Uterus (tissue), 4 donors: ENCODE results near the gene PAK1IP1. TPM values are rescaled to one million over a fixed set of nuclear protein-coding genes. Genes with fewer than 3 reads are reported as not detected.
"Not testable (repeated sequence)": the region's sequence is repeated elsewhere in the genome, so short reads cannot be mapped to it uniquely, and the experiment has no call there.

ENCODE experiments used
- DNase-seq, 2 donors: peaks; one replicate each; pipeline ENCODE4 v3.0.0-alpha.2; 2019 to 2020
- H3K27ac ChIP-seq, 2 donors: fragments of 200-600 bp; sonication (generic); 1 replicate in 1 of 2; 2 replicates in 1 of 2; pipeline ENCODE4 v1.5.1; 2016 to 2018
- H3K27me3 ChIP-seq, 2 donors: fragments of 200-600 bp; sonication (generic); one replicate each; pipeline ENCODE4 v1.5.1; 2018 to 2019; ENCODE audit warnings: control low read depth in 1 of 2
- H3K36me3 ChIP-seq, 2 donors: fragments of 200-600 bp; sonication (generic); one replicate each; pipeline ENCODE4 v1.5.1; 2019; ENCODE audit warnings: control low read depth in 1 of 2
- H3K4me1 ChIP-seq, 2 donors: fragments of 200-600 bp; sonication (generic); one replicate each; pipeline ENCODE4 v1.5.1; 2018 to 2019; ENCODE audit warnings: control low read depth in 1 of 2
- H3K4me3 ChIP-seq, 2 donors: fragments of 200-600 bp; sonication (generic); 1 replicate in 1 of 2; 2 replicates in 1 of 2; pipeline ENCODE4 v1.5.1; 2018 to 2019; ENCODE audit warnings: mild to moderate bottlenecking in 1 of 2
- H3K9me3 ChIP-seq, 2 donors: fragments of 200-600 bp; sonication (generic); one replicate each; pipeline ENCODE4 v1.5.1; 2019; ENCODE audit warnings: control low read depth in 1 of 2
- POLR2A ChIP-seq, 2 donors: fragments of 450-650 bp; IDR thresholded peaks; one replicate each; pipeline ENCODE4 v1.6.1; 2016; ENCODE audit warnings: antibody characterized with exemption in 2 of 2, mild to moderate bottlenecking in 1 of 2, moderate library complexity in 1 of 2
- intact Hi-C: fragments of 100-400 bp; cut with DNase I; formaldehyde crosslinking; loops from one replicate; pipeline ENCODE4 v1.15.1; 2023; ENCODE audit warnings: low total_unique reads
- total RNA-seq, 4 donors: library from RNA; depleted of rRNA in 3 of 4; stranded (reverse); fragments of >200 nt in 3 of 4; gene quantifications; one replicate each; pipeline versions ENCODE4 v1.1.0 to v1.2.4, GENCODE V29; 2014 to 2023
- TF ChIP-seq, protein P1 (sequence below), 4 experiments: fragments of 200-600 bp in 2 of 4; fragments of 450-650 bp in 2 of 4; sonication (generic) in 2 of 4; IDR thresholded peaks; one replicate each; pipeline ENCODE4 v1.5.1; 2016 to 2019; ENCODE audit warnings: antibody characterized with exemption in 4 of 4, mild to moderate bottlenecking in 2 of 4, moderate library complexity in 1 of 4
- donor health status: DM: yes; HTN: yes; CAD: no.

PAK1IP1 gene, protein sequence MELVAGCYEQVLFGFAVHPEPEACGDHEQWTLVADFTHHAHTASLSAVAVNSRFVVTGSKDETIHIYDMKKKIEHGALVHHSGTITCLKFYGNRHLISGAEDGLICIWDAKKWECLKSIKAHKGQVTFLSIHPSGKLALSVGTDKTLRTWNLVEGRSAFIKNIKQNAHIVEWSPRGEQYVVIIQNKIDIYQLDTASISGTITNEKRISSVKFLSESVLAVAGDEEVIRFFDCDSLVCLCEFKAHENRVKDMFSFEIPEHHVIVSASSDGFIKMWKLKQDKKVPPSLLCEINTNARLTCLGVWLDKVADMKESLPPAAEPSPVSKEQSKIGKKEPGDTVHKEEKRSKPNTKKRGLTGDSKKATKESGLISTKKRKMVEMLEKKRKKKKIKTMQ
- 10 to 100 TPM; 14.2 to 34.1 (median 18.8) TPM for total RNA-seq

DNA sequence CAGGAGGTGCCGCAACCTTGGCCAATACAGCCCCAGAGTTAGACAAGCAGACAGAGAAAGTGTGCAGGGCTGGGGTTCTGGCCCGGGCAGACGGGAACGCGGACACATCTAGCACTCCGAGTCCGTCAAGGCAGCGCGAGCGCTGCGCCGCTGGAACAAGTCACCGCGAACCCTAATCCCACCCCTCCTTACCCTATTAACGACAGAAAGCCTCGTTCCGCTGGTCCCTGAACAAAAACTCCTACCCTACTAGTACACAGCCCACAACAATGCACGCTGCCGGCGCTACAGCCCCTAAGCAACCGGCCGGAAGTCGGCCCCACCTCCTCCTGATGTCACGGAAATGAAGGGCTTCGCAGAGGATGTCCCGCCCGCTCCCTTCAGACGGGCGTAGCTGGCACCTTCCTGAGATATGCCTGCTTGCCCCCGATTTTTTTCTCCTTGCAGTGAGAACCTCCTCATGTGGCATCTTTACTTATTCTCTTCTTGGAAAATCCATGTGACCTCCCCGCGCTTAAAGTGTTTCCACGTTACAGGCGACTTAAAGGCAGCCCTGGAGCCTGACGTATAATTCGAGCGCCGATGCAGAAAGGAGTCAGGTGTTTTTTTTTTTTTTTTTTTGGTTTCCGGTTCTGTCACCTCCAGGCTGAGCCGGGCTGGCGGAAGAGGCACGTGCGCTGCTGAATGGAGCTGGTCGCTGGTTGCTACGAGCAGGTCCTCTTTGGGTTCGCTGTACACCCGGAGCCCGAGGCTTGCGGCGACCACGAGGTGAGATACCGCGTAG is at the start of gene PAK1IP1, which contains the start of gene C6orf52:
PAK1IP1 (plus strand) TSS at position 671 of the 784 bp plus-strand sequence; CDS start at position 685, 14 bp downstream.
C6orf52 (minus strand) TSS at position 315 of the 784 bp plus-strand sequence. CDS start 7,066 bp downstream, outside the sequence.
- TF ChIP-seq, protein P1, sequence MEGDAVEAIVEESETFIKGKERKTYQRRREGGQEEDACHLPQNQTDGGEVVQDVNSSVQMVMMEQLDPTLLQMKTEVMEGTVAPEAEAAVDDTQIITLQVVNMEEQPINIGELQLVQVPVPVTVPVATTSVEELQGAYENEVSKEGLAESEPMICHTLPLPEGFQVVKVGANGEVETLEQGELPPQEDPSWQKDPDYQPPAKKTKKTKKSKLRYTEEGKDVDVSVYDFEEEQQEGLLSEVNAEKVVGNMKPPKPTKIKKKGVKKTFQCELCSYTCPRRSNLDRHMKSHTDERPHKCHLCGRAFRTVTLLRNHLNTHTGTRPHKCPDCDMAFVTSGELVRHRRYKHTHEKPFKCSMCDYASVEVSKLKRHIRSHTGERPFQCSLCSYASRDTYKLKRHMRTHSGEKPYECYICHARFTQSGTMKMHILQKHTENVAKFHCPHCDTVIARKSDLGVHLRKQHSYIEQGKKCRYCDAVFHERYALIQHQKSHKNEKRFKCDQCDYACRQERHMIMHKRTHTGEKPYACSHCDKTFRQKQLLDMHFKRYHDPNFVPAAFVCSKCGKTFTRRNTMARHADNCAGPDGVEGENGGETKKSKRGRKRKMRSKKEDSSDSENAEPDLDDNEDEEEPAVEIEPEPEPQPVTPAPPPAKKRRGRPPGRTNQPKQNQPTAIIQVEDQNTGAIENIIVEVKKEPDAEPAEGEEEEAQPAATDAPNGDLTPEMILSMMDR (IDR thresholded peaks at IDR 0.05) = peak in 1 of 4 experiments; percentile 10
- TF ChIP-seq POLR2A (IDR thresholded peaks at IDR 0.05) = peak in 1 of 2 donors; percentile 81
- Histone ChIP-seq H3K27me3 (no peaks in the 10 kb centered on the region), H3K27ac (peak within 1 kb of the TSS; percentile 85 to 95), H3K9me3 (no peaks in the 10 kb centered on the region), H3K36me3 (no peaks in the 10 kb centered on the region), H3K4me3 (peak within 1 kb of the TSS; percentile 70 to 76), H3K4me1 (peaks cover 0 to 8% of the 10 kb centered on the region in 2 donors)
- peak; percentile 92 to 94 for DNase-seq
- intact Hi-C loops = no loop called here

DNA sequence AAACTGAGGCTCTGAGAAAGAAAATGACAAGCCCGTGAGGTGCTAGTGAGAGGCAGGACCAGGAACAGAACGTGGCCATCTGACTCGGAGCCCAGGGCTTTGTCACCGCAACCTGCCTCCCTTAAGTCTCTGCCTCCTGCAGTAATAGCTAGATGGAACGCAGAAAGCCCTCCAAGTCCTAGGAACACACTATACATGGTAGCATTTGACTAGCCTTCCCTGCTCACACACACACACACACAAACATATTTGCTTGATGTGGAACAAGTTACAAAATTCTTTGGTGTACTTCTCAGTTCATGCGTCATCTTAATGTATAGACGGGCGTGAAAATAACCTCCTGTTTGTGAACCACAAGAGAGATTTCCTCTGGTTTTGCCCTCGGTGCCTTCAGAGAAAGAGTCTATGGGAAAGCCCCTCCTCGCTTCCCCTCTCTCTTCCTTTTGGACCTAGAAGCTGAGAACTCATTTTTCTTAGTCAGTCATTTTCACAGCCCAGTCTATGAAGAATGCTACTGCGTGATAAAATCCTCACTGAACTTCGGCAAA is 39.2 kb upstream of the PAK1IP1 start:
- no peak for DNase-seq
- no peaks in the 10 kb centered on the region for H3K9me3 ChIP-seq
- H3K36me3 ChIP-seq = no peaks in the 10 kb centered on the region
- H3K27ac ChIP-seq = no peak overlapping the region
- no peak overlapping the region for H3K4me3 ChIP-seq
- H3K4me1 ChIP-seq = no peaks in the 10 kb centered on the region
- H3K27me3 ChIP-seq = no peaks in the 10 kb centered on the region
- TF ChIP-seq POLR2A (IDR thresholded peaks at IDR 0.05) = no peak
- TF ChIP-seq, protein P1 (IDR thresholded peaks at IDR 0.05) = no peak
- intact Hi-C loops = no loop called here

DNA sequence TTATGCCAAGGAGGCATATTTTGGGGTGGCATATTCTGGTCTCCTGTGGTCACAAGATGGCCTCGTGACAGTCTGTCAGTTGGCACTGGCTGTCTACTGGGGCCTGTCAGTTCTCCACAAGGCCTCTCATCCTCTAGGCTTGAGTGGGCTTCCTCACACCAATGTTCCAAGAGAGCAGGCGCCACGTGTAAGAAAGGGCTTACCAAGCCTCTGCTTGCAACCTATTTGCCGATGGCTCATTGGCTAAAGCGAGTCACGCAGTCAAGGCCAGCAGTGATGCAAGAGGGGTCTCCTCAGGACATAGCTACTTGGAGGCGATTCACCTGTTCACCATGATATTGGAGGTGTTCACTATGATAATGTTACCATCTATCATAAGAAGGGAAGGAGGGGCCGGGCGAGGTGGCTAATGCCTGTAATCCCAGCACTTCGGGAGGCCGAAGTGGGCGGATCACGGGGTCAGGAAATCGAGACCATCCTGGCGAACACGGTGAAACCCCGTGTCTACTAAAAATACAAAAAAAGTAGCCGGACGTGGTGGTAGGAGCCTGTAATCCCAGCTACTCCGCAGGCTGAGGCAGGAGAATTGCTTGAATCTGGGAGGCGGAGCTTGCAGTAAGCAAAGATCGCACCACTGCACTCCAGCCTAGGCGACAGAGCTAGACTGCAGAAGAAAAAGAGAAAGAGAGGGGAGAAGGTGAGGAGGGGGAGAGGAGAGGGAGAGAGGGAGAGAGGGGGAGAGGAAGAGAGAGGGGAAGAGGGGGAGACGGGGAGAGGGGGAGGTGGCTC is 35.7 kb upstream of the PAK1IP1 start:
- H3K27me3 ChIP-seq = no peaks in the 10 kb centered on the region
- no peak for DNase-seq
- H3K9me3 ChIP-seq = no peaks in the 10 kb centered on the region
- H3K4me3 ChIP-seq = no peak overlapping the region
- H3K36me3 ChIP-seq = no peaks in the 10 kb centered on the region
- H3K27ac ChIP-seq = no peak overlapping the region
- intact Hi-C loops = no loop called here
- TF ChIP-seq, protein P1 (IDR thresholded peaks at IDR 0.05) = no peak
- no peak for TF ChIP-seq POLR2A (IDR thresholded peaks at IDR 0.05)
- H3K4me1 ChIP-seq = no peaks in the 10 kb centered on the region

DNA sequence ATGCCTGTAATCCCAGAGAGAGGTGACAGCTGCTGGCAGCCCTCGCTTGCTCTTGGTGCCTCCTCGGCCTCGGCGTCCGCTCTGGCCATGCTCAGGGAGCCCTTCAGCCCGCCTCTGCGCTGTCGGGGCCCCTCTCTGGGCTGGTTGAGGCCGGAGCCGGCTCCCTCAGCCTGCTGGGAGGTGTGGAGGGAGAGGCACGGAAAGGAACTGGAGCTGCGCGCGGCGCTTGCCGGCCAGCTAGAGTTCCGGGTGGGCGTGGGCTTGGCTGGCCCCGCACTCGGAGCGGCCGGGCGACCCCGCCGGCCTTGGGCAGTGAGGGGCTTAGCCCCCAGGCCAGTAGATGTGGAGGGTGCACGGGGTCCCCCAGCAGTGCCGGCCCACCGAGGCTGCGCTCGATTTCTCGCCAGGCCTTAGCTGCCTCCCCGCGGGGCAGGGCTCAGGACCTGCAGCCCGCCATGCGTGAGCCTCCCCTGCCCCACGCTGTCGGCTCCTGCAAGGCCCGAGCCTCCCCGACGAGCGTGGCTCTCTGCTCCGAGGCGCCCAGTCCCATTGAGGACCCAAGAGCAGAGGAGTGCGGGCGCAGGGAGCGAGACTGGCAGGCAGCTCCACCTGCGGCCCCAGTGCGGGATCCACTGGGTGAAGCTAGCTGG is 34.9 kb upstream of the PAK1IP1 start:
- Histone ChIP-seq H3K27ac (no peak overlapping the region), H3K36me3 (no peaks in the 10 kb centered on the region), H3K27me3 (no peaks in the 10 kb centered on the region), H3K4me3 (no peak overlapping the region), H3K4me1 (no peaks in the 10 kb centered on the region), H3K9me3 (no peaks in the 10 kb centered on the region)
- DNase-seq = no peak
- TF ChIP-seq, protein P1 (IDR thresholded peaks at IDR 0.05) = no peak
- no peak for TF ChIP-seq POLR2A (IDR thresholded peaks at IDR 0.05)
- intact Hi-C loops = no loop called here

DNA sequence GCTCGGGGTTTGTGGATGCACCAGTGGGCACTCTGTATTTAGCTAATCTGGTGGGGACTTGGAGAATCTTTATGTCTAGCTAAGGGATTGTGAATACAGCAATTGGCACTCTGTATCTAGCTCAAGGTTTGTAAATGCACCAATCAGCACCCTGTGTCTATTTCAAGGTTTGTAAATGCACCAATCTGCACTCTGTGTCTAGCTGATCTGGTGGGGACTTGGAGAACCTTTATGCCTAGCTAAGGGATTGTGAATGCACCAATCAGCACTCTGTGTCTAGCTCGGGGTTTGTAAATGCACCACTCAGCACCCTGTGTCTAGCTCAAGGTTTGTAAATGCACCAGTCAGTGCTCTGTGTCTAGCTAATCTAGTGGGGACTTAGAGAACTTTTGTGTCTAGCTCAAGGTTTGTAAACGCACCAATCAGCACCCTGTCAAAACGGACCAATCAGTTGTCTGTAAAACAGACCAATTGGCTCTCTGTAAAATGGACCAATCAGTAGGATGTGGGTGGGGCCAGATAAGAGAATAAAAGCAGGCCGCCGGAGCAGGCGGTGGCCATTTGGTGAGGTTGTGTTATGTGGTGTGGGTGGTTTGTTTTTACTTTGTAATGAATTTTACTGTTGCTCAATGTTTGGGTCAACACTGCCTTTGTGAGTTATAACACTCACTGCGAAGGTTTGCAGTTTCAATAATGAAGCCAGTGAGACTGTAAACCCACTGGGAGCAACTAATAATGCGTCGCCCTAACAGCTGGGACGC is 34.2 kb upstream of the PAK1IP1 start:
- H3K27ac ChIP-seq, H3K27me3 ChIP-seq, H3K9me3 ChIP-seq, DNase-seq, H3K4me1 ChIP-seq, H3K4me3 ChIP-seq, H3K36me3 ChIP-seq, intact Hi-C loops: not testable (repeated sequence)
